B cell (primary cell): ENCODE results near the gene PMP22. TPM values are rescaled to one million over a fixed set of nuclear protein-coding genes. Genes with fewer than 3 reads are reported as not detected.

ENCODE experiments used
- ATAC-seq: fragments of 200-7000 bp; cut with Tn5 transposase; one replicate; pipeline ENCODE4 v1.10.0; 2021; ENCODE audit warnings: low read depth, mild to moderate bottlenecking, moderate number of reproducible peaks, moderate library complexity
- CTCF ChIA-PET: fragments of 350-600 bp; sonication (Branson Sonifier 250); formaldehyde crosslinking; loops from one replicate; lab custom pipeline; 2021; ENCODE audit warnings: antibody characterized with exemption, inconsistent platforms; lab: Charles Lee
- POLR2A ChIA-PET: fragments of 350-600 bp; sonication (Branson Sonifier 250); formaldehyde crosslinking; loops from one replicate; lab custom pipeline; 2021; ENCODE audit warnings: antibody characterized with exemption; lab: Charles Lee
- DNase-seq: peaks from one replicate; pipeline ENCODE4 v3.0.0; 2013
- H2AFZ ChIP-seq: 2 replicates; pipeline ENCODE4 v1.6.1; 2012; ENCODE audit warnings: mild to moderate bottlenecking, low read depth, low read length; ENCODE audit not compliant: insufficient read depth, poor library complexity, severe bottlenecking
- H3K27ac ChIP-seq, 2 donors: 1 replicate in 1 of 2; 2 replicates in 1 of 2; pipeline ENCODE4 v1.5.1; 2012 to 2013; ENCODE audit warnings: low read length in 2 of 2, mild to moderate bottlenecking in 2 of 2, moderate library complexity in 1 of 2
- H3K27me3 ChIP-seq, 4 experiments: fragments of 200-600 bp in 1 of 4; sonication (generic) in 1 of 4; replicated peaks in 1 of 4; 1 replicate in 2 of 4; 2 replicates in 2 of 4; pipeline versions ENCODE4 v1.6.1 to v1.7.0; 2013 to 2016; ENCODE audit warnings: low read length in 3 of 4, mild to moderate bottlenecking in 2 of 4, mixed read lengths in 1 of 4, moderate library complexity in 1 of 4; ENCODE audit not compliant: insufficient read depth in 4 of 4, control insufficient read depth in 3 of 4; ENCODE audit errors: control extremely low read depth in 1 of 4
- H3K36me3 ChIP-seq, 2 experiments: replicated peaks in 1 of 2; 1 replicate in 1 of 2; 2 replicates in 1 of 2; pipeline versions ENCODE4 v1.6.1 to v1.7.1; 2013; ENCODE audit warnings: low read length in 1 of 2; ENCODE audit not compliant: insufficient read depth in 2 of 2, control insufficient read depth in 1 of 2; ENCODE audit errors: control extremely low read depth in 1 of 2, extremely low read depth in 1 of 2
- H3K4me1 ChIP-seq, 2 donors: fragments of 200-600 bp in 1 of 2; sonication (generic) in 1 of 2; 1 replicate in 1 of 2; 2 replicates in 1 of 2; pipeline versions ENCODE4 v1.5.1 to v1.6.1; 2013 to 2017; ENCODE audit warnings: low read length in 2 of 2; ENCODE audit not compliant: control insufficient read depth in 2 of 2, insufficient read depth in 2 of 2
- H3K4me2 ChIP-seq: replicated peaks from 2 replicates; pipeline ENCODE3; 2012; ENCODE audit warnings: mild to moderate bottlenecking, low read depth, low read length; ENCODE audit not compliant: poor library complexity, severe bottlenecking
- H3K4me3 ChIP-seq, 5 experiments: fragments of 200-600 bp in 1 of 5; sonication (generic) in 1 of 5; 1 replicate in 3 of 5; 2 replicates in 2 of 5; pipeline versions ENCODE4 v1.5.1 to v1.7.0; 2011 to 2016; ENCODE audit warnings: low read length in 4 of 5, mild to moderate bottlenecking in 4 of 5, low read depth in 2 of 5, control low read depth in 1 of 5, moderate library complexity in 1 of 5; ENCODE audit not compliant: insufficient read depth in 1 of 5; ENCODE audit errors: control extremely low read depth in 1 of 5, extremely low read depth in 1 of 5
- H3K79me2 ChIP-seq: fragments of 200-600 bp; sonication (generic); one replicate; pipeline ENCODE4 v1.6.0; 2016; ENCODE audit warnings: low read length; ENCODE audit not compliant: control insufficient read depth, insufficient read depth
- H3K9ac ChIP-seq: fragments of 200-600 bp; sonication (generic); 2 replicates; pipeline ENCODE4 v1.6.1; 2017; ENCODE audit warnings: mild to moderate bottlenecking, low read length, moderate library complexity
- H3K9me3 ChIP-seq, 3 donors: one replicate each; pipeline versions ENCODE4 v1.6.1 to v1.7.1; 2013; ENCODE audit warnings: low read length in 2 of 3; ENCODE audit not compliant: control insufficient read depth in 2 of 3, insufficient read depth in 1 of 3; ENCODE audit errors: control extremely low read depth in 1 of 3
- H4K20me1 ChIP-seq: 2 replicates; pipeline ENCODE4 v1.6.0; 2012; ENCODE audit warnings: mild to moderate bottlenecking, low read length; ENCODE audit not compliant: insufficient read depth, control insufficient read depth, poor library complexity, severe bottlenecking
- H3K27ac Mint-ChIP-seq: one replicate; pipeline ENCODE4 v1.8.0; 2021; ENCODE audit warnings: mixed read lengths
- H3K27me3 Mint-ChIP-seq: one replicate; pipeline ENCODE4 v1.8.0; 2021; ENCODE audit warnings: mixed read lengths
- H3K4me1 Mint-ChIP-seq: one replicate; pipeline ENCODE4 v1.8.0; 2021; ENCODE audit warnings: mixed read lengths
- H3K4me3 Mint-ChIP-seq: one replicate; pipeline ENCODE4 v1.8.0; 2021; ENCODE audit warnings: mixed read lengths
- H3K9me3 Mint-ChIP-seq: one replicate; pipeline ENCODE4 v1.8.0; 2022; ENCODE audit warnings: mixed read lengths; ENCODE audit not compliant: insufficient read depth
- EZH2 ChIP-seq: IDR thresholded peaks from 2 replicates; pipeline ENCODE4 v1.6.1; 2012; ENCODE audit warnings: borderline replicate concordance, low read depth, mild to moderate bottlenecking, moderate library complexity, low read length; ENCODE audit not compliant: insufficient read depth, poor library complexity, severe bottlenecking
- WGBS: methylation state at CpG from one replicate; pipeline ENCODE4 v1.1.5; 2013; ENCODE audit warnings: missing lambda C conversion rate; ENCODE audit not compliant: insufficient coverage; 5-methylcytosine and 5-hydroxymethylcytosine counted together
- intact Hi-C: fragments of 100-400 bp; cut with micrococcal nuclease; formaldehyde crosslinking; loops from one replicate; pipeline ENCODE4 v1.10.0; 2022
- polyA plus RNA-seq: library from polyadenylated mRNA; depleted of rRNA; stranded (reverse); fragments of >200 nt; gene quantifications from 2 replicates; pipeline ENCODE4 v1.2.3, GENCODE V29; 2012
- total RNA-seq, 2 donors: library from RNA; stranded (reverse); fragments of 120-200 nt in 1 of 2; gene quantifications; 1 replicate in 1 of 2; 2 replicates in 1 of 2; pipeline versions ENCODE4 v1.2.3 to v1.2.4, GENCODE V29; 2013 to 2022
- TF ChIP-seq, protein P1 (sequence below): fragments of 200-600 bp; IDR thresholded peaks from one replicate; pipeline ENCODE4 v1.8.0; 2022; ENCODE audit warnings: antibody characterized with exemption, mild to moderate bottlenecking

The PMP22 gene
- total and polyA plus RNA-seq, 2 donors (not counting 1 experiment from before 2014, with no cell fraction given), result 0.71 TPM; not detected in 1

- TF ChIP-seq, protein P1, sequence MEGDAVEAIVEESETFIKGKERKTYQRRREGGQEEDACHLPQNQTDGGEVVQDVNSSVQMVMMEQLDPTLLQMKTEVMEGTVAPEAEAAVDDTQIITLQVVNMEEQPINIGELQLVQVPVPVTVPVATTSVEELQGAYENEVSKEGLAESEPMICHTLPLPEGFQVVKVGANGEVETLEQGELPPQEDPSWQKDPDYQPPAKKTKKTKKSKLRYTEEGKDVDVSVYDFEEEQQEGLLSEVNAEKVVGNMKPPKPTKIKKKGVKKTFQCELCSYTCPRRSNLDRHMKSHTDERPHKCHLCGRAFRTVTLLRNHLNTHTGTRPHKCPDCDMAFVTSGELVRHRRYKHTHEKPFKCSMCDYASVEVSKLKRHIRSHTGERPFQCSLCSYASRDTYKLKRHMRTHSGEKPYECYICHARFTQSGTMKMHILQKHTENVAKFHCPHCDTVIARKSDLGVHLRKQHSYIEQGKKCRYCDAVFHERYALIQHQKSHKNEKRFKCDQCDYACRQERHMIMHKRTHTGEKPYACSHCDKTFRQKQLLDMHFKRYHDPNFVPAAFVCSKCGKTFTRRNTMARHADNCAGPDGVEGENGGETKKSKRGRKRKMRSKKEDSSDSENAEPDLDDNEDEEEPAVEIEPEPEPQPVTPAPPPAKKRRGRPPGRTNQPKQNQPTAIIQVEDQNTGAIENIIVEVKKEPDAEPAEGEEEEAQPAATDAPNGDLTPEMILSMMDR, result no peak
- TF ChIP-seq EZH2, result no peak
- ATAC-seq (no peak), DNase-seq (no peak)
- H3K4me3 Mint-ChIP-seq, result no peak overlapping the region
- H3K9me3 Mint-ChIP-seq, result peaks cover 2% of the 10 kb centered on the region
- CTCF ChIA-PET, result no interaction called here
- no peak overlapping the region for H3K9ac ChIP-seq
- no peak overlapping the region for H3K27ac ChIP-seq
- H3K4me2 ChIP-seq, result no peak overlapping the region
- H3K27me3 ChIP-seq, result peaks cover 0 to 5% (median 0%) of the 10 kb centered on the region in 4 experiments
- no peaks in the 10 kb centered on the region for H3K36me3 ChIP-seq
- peaks cover 0 to 6% (median 1%) of the 10 kb centered on the region in 3 donors for H3K9me3 ChIP-seq
- no peak overlapping the region for H3K4me3 ChIP-seq
- intact Hi-C loops, result no loop called here
- WGBS, result 97% methylated on average over 6 of the region's 6 CpGs
- peaks cover 24% of the 10 kb centered on the region for H3K27me3 Mint-ChIP-seq
- no peak overlapping the region for H2AFZ ChIP-seq
- no peaks in the 10 kb centered on the region for H3K4me1 Mint-ChIP-seq
- no peak overlapping the region for H3K27ac Mint-ChIP-seq
- no peaks in the 10 kb centered on the region for H3K79me2 ChIP-seq
- POLR2A ChIA-PET, result no interaction called here
- H4K20me1 ChIP-seq, result no peaks in the 10 kb centered on the region
- H3K4me1 ChIP-seq, result no peaks in the 10 kb centered on the region
Measured at GRCh38 chr17:15271741-15272140, 6.6 kb upstream of the PMP22 start.

DNA sequence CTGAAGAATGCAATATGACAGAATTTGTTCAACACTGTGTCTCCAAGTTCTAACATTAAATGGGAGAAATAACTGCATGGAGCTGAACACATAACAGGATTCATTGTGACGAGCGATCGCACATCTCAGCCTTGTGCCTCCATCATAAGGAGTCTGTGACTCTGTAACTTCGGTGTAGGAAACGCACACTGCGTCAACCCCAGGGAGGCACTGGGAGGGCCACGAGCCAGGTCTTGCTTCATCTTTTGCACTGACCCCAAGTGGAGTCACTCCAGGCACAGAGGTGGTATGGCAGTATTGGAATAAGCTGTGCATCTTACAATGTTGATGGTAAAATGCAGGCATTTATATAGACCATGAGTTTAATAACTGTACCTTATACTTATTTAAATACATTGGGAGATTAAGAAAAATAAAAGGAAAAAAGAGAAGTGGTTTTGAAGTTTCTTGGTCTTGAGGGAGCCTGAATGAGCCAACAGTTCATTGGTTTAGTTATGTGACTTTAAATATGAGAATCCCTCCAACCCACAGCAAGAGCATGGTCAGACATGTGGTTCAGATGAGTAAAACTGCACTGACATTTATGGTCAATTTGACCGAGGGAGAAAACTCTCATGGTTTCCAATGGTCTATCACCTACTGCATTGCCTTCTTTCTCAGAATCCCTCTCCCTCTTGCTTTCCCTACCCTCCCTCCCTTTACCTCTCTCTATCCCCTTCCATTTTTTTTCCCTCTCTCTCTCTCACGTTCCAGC, 5.7 kb upstream of the PMP22 start:
- ChIA-PET CTCF (no interaction called here), POLR2A (no interaction called here)
- peaks cover 2% of the 10 kb centered on the region for H3K9me3 Mint-ChIP-seq
- H3K4me2 ChIP-seq, result no peak overlapping the region
- no peak overlapping the region for H3K9ac ChIP-seq
- H3K27me3 Mint-ChIP-seq, result peaks cover 20% of the 10 kb centered on the region
- TF ChIP-seq EZH2, result no peak
- TF ChIP-seq, protein P1, result no peak
- no peak overlapping the region for H3K27ac Mint-ChIP-seq
- no peak overlapping the region for H3K4me3 ChIP-seq
- no peak overlapping the region for H2AFZ ChIP-seq
- H4K20me1 ChIP-seq, result no peaks in the 10 kb centered on the region
- H3K27me3 ChIP-seq, result peaks cover 0 to 5% (median 0%) of the 10 kb centered on the region in 4 experiments
- no peaks in the 10 kb centered on the region for H3K36me3 ChIP-seq
- intact Hi-C loops, result no loop called here
- peaks cover 0 to 5% (median 1%) of the 10 kb centered on the region in 3 donors for H3K9me3 ChIP-seq
- no peaks in the 10 kb centered on the region for H3K79me2 ChIP-seq
- 95% methylated on average over 7 of the region's 9 CpGs for WGBS
- no peak overlapping the region for H3K4me3 Mint-ChIP-seq
- no peaks in the 10 kb centered on the region for H3K4me1 Mint-ChIP-seq
- no peak overlapping the region for H3K27ac ChIP-seq
- H3K4me1 ChIP-seq, result no peaks in the 10 kb centered on the region
- DNase-seq, result no peak
- ATAC-seq, result no peak
